IPS-NIHi7 (cell line): Measurements from ENCODE around the gene ALDH1A1.
"Not testable (repeated sequence)": the region's sequence is repeated elsewhere in the genome, so short reads cannot be mapped to it uniquely, and the experiment has no call there.

ENCODE experiments used
- DNase-seq: peaks from one replicate; pipeline ENCODE4 v3.0.0; 2012; ENCODE audit warnings: mixed read lengths; ENCODE audit errors: extremely low spot score

ALDH1A1 gene

DNA sequence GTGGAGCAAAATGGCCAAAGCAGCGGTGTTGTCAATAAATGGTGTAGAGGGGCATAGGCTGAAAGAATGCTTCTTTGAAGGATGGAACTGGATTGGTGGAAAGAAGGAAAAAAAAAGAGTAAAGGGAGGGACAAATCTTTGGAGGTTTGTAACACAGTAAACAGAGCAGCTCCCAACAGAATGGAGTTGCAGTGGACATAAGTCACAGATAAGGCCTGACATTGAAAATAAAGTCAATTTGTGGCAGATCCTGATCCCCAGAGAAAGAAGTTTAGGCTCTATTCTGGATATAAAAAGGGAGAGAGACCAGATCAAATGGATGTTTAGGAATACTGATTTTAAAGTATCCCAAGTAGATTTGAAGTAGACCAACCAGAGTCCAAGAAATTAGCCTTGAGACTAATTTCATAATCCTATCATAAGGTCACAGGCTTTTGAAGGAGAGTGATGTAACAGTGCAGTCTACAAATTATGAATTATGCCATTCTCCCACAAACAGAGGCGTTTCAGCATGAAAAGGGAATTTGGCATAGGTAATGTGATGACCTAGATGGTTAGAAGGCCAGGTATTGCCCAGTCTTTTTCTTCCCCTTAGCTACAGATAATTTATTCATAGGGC, 8.9 kb downstream of the ALDH1A1 start:
- no peak for DNase-seq

DNA sequence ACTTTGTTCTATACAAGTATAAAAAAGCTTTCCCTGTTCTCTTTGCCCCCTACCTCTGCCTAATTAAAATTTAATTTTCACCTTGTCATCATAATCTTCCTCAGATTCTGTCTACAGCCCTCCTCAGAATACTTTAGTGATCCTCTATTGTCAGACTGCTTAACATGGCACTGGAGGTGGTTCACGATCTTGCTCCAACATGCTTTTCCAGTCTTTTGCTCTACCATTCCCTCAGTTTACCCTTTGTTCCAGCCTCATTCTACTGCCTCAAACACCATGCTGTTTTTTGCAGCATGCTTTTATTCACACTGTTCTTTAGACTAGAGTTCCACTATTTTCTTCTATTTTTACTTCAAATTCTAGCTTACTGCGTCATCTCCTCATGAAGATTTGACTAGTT, 10.4 kb downstream of the ALDH1A1 start:
- no peak for DNase-seq

DNA sequence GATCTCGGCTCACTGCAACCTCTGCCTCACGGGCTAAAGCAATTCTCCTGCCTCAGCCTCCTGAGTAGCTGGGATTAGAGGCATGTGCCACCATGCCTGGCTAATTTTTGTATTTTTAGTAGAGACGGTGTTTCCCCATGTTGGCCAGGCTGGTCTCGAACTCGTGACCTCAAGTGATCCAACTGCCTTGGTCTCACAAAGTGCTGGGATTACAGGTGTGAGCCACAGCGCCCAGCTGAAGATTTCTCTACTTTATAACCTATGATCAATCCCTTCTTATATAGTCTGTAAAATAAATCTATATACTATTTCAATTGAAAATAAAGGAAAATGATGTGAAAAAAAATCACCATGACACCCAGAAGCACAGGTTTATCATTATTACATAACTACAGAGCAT, 13.3 kb downstream of the ALDH1A1 start:
- DNase-seq = not testable (repeated sequence)

DNA sequence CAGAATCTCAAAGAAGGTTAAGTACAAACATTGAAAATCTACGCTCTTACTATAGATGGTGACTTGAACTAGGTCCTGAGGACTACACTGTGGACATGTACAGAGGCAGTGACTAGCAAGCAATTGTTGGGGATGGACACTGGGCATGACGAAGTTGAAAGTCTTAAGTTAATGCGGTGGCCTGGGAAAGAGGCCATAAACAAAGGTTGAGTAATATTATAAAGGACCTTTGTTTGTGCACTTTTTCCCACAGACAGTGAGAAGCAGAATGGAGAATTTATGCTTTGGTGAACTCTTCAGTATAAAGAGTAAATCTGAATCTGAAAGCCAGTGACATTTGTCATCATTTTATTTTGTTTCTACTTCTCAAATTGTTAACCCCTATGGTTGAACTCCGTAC, 15.3 kb downstream of the ALDH1A1 start:
- DNase-seq = no peak

DNA sequence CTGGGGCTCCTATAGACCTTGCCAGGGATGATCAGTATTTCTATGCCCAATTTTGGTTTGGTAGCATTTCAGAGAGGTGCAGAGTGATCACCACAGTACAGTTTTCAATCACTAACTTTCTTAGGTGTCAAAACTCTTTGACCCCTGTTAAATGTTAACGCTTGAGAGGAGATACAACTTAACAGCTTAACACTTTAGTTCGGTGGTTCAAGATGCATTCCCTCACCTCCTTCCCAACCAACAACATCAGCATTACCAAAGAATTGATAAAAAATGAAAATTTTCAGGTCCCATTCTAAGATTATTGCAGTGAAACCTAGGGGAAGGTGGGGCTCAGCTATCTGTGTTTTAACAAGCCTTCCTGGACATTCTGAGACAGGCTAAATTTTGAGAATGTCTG, 16.2 kb downstream of the ALDH1A1 start:
- no peak for DNase-seq

DNA sequence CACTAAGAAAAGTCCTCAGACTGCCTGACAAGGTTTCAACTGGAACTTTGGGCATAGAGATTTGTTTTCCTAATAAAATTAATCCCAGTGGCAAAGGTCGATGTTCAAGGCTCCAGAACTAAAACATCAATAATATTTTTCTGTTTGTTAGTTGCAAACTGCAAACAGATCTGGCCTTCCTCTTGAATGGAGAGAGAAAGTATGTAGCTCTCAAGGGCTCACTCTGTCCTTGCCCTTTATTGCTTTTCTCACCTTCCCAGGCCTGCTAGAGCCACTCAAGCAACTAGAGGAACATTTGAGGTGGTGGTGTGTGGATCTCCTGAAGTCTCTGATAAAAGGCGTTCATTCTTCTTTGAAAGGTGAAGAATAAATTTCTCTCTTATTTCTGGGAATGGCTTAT, 16.6 kb downstream of the ALDH1A1 start:
- DNase-seq = no peak

DNA sequence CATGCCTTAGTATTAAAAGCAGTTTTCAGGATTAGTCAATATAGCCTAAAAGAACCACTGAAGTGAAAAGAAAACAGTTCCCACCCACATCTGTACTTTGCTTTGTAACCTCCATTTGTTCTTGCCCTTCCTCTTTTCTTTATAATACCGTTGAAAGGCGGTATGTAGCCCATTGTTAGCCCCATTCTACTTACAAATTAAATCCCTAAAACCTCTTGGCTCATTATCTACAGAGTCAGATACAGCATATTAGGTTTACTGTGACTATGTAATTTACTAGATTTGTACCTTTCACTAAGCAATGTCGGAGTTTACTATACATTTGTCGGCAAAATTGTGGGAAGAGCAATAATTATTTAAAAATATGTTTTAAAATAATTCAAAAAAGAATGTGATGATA, 17.3 kb downstream of the ALDH1A1 start:
- no peak for DNase-seq

DNA sequence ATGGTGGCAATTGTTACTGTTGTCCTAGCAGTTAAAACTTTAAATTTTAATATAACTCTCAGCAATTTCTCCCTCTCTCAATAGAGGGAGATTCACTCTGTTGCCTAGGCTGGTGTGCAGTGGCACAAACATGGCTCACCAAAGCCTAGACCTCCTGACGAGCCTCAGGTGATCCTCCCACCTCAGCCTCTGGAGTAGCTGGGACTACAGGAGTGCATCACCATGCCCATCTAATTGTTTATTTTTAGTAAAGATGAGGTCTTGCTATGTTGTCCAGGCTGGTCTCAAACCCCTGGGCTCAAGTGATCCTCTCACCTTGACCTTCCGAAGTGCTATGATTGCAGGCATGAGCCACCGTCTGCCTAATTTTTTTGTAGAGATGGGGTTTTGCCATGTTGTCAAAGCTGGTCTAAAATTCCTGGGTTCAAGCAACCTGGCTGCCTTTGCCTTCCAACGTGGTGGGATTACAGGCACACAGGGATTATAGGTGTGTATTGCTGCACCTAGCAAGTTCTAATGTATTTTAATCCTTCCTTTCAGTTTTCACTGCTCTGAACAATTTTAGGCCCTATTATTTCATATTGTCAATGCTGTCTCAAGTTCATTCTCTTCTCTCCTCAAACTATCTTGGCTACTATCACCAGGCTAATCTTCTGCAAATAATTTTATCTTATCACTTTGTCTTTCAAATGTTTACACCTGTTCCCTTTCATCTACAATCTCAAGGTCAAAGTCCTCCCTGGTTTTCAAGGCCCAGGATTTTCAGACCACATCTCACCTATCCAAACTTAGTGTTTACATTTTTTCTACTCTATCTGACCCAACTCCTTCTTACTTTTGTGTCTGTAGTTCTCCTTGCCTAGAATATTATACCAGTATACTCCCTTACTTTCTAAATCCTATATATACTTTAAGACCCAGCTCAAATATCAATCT, 18.9 kb downstream of the ALDH1A1 start:
- no peak for DNase-seq

DNA sequence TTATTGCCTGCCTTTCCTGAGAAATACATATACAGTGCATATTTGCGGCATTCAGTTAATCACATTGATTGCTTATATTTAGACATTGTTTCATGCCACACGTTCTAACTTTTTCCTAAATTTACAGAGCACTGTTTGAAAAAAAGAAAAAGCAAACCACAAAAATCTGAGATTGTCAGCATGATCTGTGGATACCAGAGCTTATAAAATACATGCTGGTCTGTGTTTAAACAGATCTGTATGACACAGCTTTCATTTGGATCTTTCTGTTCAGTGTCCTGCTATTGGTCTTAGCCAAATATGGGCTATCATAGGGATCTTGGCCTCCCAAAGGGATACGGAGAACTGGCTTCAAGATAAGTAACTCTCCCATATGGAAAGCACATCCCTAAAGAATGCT, 20.2 kb downstream of the ALDH1A1 start:
- DNase-seq = no peak

DNA sequence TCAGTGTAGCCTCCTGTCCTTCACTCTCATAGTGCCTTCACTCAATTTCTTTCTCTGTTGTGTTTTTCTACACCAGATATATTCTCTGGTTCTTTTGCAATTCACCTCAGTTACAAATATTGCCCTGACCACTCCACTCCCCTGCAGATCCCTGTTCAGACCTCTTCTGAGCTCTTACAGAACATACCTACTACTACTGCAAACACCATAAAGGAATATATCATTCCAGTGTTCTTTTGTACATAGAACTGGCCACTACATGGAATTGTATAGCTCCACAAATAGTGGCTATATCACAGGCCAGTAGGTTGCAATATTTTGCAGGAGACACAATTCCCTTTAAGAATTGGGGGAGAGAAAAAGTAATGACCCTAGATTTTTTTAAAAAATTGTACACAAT, 21.0 kb downstream of the ALDH1A1 start:
- no peak for DNase-seq

DNA sequence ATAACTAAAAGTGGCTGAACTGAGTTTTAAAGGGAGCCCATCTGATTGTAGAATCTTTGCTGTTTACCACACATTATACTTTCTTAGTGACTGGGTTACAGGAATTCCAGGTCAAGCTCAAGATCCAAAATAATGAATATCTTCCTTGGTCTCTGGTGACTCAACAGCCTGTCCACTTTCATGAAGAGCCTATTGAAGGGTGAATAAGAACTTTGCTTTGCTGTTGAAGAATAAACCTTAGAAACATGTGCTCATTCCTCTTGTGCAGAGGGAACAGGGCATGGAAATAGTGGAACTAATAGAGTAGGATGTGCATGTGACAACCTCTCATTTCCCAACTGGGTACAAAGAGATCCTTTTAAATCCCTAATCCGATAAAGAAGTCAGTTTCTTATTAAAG, 21.4 kb downstream of the ALDH1A1 start:
- DNase-seq = no peak

DNA sequence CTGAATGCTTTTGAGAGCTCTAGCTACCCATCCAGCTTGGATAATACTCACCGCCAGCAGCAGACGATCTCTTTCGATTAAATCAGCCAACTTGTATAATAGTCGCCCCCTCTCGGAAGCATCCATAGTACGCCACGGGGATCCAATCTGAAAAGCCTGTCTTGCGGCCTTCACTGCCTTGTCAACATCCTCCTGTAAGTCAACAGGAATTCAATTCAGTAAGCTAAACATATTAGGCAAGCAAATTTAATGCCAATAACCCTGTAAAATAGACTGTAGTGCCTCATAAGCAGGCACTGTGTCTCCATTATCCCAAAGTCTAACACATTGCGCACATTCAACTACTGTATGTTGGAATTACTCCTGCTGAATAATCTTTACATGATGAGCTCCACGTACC, 22.0 kb downstream of the ALDH1A1 start:
- DNase-seq = peak; percentile 27

DNA sequence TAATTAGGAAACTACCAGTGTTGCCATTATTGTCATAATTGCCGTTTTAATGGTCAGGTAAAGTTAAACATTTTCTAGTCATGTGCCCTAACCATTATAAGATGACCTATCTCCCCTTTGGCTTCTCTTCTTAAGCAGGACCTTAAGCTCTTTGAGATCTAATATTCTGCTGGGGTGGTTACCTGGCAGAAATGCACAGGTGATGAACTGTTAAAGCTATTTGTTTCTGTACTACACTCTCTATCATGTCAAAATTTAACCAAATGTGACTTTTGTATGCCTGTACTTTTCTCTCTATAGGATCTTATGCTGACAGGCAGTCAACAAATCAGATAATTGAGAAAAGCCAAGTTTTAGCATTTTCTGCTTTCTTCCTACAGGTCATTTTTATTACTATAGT, 23.3 kb downstream of the ALDH1A1 start:
- no peak for DNase-seq

DNA sequence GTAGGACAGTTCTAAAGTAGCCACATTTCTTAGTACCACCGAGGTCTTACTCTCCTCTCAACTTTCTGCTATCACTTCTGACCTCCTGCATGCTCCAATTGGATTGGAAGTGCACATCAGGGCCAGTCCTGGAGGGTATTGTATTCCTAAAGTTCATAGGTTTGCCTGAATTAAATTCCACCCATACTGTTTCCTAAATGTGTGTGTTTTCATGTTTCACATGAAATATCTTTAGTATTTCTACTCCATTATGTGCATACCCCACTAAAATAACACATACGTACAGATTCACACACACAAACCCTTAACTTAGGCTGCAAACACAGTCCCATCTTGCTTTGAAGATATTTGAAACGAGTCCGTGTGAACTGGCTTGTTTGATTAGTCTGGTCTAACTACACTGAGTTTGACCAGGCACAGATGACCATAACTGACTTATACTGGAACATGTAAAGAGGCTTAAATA, 24.8 kb downstream of the ALDH1A1 start:
- DNase-seq = no peak

DNA sequence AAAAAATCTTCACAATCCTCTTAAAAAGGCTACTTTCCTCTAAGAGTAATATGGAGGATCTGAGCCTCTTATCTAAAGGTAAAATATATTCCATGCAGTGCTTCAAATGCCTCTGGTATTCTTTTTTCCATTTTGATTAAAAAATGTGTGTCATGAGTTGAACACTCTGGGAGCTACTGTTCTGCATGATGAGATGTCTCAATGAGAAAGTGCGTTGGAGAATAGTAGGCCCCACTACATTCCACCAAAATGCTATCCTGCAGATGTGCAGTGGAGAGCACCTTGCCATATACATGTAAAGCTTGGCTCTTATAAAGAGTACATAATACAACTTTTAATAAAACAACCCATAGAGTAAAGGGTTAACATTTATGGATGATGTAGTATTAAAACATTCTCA, 26.3 kb downstream of the ALDH1A1 start:
- DNase-seq = no peak

DNA sequence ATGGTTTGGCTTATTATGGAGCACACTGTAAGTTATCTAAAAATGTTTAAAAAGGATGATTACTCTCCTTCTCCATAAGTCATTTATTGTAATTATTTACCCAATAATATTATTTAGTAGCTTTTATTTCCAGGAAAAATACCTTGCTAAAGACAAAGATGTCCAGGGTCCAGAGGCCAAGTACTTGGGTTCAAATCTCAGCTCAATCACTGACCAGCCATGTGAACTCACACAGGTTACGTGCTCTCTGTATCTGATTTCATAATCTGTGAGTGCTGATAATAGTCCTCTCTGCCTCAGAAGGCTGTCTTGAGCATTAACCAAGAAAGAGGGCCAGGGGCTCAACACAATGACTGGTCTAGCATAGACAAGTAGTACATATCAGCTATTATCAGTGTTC, 27.0 kb downstream of the ALDH1A1 start:
- DNase-seq = no peak

DNA sequence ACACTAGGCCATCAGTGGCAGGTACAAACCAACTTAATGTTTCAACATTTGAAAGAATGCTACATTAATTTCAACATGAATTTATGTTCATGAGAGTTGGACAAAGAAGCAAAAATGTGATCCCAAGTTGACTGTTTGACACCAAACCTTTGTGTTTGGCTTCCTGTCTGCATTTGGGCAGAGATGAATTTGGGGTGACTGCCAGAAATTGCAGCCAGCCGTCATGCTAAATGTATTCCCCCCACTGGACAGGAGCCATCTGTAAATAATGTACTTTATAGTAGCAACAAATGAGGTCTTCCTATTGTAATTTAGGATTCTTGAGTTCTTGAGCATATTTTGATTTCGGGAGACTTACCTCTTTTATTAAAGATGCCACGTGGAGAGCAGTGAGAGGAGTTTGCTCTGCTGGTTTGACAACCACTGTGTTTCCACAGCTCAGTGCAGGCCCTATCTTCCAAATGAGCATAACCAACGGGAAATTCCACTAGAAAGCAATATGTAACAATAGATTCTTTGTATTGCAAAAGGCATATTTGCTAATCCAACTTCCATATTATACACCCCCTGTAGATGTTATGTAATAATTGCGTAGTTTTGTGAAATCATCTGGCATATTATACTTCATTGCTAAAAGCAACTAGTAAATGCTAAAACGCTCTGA, 27.6 kb downstream of the ALDH1A1 start:
- no peak for DNase-seq

DNA sequence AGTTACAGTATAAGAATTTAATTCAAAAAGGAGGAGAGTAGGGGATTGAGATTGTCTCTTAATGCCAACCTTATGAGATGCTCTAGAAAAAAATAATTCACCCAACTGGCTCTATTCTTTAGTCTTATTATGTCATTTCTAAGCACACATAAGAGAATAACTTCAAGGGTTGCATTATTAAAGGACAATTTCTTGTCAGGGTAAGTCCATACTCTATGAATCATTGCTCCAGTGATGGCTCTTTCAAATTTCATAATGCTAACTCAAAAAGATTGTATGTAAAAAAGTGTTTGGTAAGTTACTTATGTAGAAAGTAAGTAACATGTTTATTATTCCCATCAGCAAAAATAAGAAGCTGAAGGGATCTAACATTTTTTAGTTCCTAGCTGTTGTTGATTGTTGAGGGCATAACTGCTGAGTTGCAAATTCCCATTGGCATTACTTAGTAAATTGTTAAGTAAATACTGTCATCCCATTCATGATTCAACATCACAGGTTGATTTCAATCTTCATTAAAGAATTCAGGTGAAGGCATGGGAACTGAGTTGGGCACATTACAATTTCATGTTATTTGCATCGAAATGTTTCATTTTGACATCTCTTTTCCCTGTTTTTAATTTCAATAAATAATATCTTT, 28.6 kb downstream of the ALDH1A1 start:
- DNase-seq = no peak

DNA sequence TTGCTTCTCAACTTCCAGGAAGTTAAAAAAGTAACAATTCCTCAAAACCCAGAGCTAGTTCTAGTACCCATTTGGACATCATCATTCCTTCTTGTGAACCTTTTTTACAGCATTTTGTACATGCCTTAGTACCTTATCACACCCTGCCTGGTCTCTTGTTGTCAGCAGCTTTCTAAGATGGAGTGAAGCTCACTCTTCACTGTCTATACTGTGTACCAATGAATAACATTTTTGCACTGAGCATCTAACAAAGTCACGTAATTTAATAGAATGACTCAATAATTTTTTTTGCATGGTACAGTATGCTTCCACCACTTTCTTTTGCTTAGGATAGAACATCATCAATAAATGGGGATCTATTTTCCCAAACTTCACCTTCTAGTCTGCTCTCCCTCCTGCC, 29.8 kb downstream of the ALDH1A1 start:
- DNase-seq = no peak

DNA sequence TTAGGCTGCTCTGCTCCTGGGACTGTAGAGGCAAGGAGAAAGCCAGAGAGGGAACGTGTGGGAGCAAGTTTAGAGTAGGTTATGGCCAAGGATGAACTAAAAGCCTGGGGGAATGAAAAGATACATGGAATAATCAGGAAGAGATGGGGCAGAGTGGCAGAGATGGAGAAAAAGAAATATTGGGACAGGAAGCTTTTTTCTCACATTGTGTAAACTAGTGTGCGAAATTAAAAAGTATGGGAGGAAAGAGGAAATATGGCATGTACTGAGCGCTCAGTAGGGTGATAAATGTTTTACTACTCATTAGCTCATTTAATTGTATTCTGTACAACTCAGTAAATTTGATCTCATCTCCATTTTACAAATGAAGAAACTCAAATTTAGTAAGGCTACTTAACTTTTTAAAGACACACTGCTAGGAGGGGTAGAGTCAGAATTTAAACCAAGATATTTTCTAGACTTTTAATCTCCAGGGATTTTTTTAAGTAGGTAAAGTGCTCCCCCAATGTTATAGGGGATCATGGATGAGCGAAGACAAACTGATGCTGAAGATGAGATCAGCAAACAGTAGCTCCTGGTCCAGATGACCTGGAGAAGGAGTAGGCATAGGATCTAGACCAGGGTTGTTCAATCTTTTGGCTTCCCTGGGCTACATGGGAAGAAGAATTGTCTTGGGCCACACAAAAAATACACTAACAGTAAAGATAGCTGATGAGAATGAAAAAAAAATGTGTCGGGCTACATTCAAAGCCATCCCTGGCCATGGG, 30.8 kb downstream of the ALDH1A1 start:
- no peak for DNase-seq

DNA sequence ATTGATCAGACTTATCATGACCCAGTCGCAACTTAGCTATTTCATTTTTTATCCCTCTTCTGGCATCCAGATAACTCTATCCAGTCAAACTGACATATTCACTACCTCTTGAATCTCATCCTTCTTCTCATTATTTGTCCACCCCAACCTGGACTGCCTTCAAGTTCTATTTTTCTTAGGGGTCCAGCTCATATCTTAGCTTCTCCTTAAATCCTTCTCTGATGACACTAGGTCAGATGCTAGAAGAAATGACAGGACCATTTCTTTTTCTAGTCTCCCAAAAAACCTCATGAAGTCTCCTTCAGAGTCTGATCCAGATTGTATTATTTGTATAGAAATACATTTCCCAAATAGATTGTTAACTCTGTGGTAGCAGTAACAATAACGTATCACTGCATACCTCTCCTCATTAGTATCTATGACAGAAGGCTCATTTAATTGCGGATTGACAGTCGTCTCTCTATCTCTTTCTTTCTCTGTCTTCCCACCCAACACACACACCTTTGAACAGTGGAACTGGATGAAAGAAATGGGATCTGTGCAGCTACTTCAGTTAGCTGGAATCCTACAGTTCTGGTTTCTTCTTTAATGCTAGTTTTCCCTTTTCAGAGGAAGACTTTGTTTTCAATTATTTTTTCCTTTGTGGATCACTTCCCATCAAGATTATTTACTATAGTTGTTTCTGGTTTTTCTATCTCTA, 33.5 kb downstream of the ALDH1A1 start:
- DNase-seq = no peak
